LHCN-M2 (cell line): Measurements from ENCODE around the gene EXOC4. TPM values are rescaled to one million over a fixed set of nuclear protein-coding genes. Genes with fewer than 3 reads are reported as not detected.

ENCODE experiments used
- DNase-seq: peaks from one replicate; pipeline ENCODE4 v3.0.0-alpha.2; 2012; ENCODE audit warnings: low read depth
- total RNA-seq: library from RNA; depleted of rRNA; stranded (reverse); fragments of >200 nt; gene quantifications from 2 replicates; pipeline ENCODE4 v1.2.3, GENCODE V29; 2014

Gene EXOC4
- total RNA-seq, 1 experiment from 2014 or later, result 78.0 TPM

GRCh38 chr7:133931053-133931452 lies 678.2 kb downstream of the EXOC4 start:
- DNase-seq, result no peak

GRCh38 chr7:133932591-133932990 lies 679.7 kb downstream of the EXOC4 start:
- DNase-seq, result no peak

GRCh38 chr7:133934262-133934976 lies 681.5 kb downstream of the EXOC4 start:
- DNase-seq, result no peak

GRCh38 chr7:133934977-133935330 lies 682.1 kb downstream of the EXOC4 start:
- DNase-seq, result no peak

GRCh38 chr7:133936074-133936473 lies 683.2 kb downstream of the EXOC4 start:
- DNase-seq, result no peak

- DNase-seq, result no peak
Observed at GRCh38 chr7:133937786-133938185, 684.9 kb downstream of the EXOC4 start.

- no peak for DNase-seq
Observed at GRCh38 chr7:133940368-133940767, 687.5 kb downstream of the EXOC4 start.

- DNase-seq, result no peak
Observed at GRCh38 chr7:133941496-133941895, 688.6 kb downstream of the EXOC4 start.

GRCh38 chr7:133945497-133945896 lies 692.6 kb downstream of the EXOC4 start:
- DNase-seq, result no peak

GRCh38 chr7:133947458-133948254 lies 694.8 kb downstream of the EXOC4 start:
- DNase-seq, result no peak

GRCh38 chr7:133948588-133948987 lies 695.7 kb downstream of the EXOC4 start:
- no peak for DNase-seq

- DNase-seq, result no peak
Observed at GRCh38 chr7:133950855-133951254, 698.0 kb downstream of the EXOC4 start.

- DNase-seq, result no peak
Observed at GRCh38 chr7:133955208-133955607, 702.3 kb downstream of the EXOC4 start.

GRCh38 chr7:133957845-133958244 lies 705.0 kb downstream of the EXOC4 start:
- DNase-seq, result no peak

- no peak for DNase-seq
Observed at GRCh38 chr7:133958822-133959221, 705.9 kb downstream of the EXOC4 start.

GRCh38 chr7:133959505-133959904 lies 706.6 kb downstream of the EXOC4 start:
- DNase-seq, result no peak

- DNase-seq, result no peak
Observed at GRCh38 chr7:133961724-133962123, 708.8 kb downstream of the EXOC4 start.

GRCh38 chr7:133962646-133963045 lies 709.8 kb downstream of the EXOC4 start:
- DNase-seq, result no peak

- DNase-seq, result no peak
Observed at GRCh38 chr7:133963629-133964028, 710.8 kb downstream of the EXOC4 start.

GRCh38 chr7:133971625-133972024 lies 718.7 kb downstream of the EXOC4 start:
- DNase-seq, result no peak

GRCh38 chr7:133973710-133974109 lies 720.8 kb downstream of the EXOC4 start:
- DNase-seq, result no peak

- DNase-seq, result no peak
Observed at GRCh38 chr7:133975130-133975529, 722.3 kb downstream of the EXOC4 start.

- no peak for DNase-seq
Observed at GRCh38 chr7:133976140-133976539, 723.3 kb downstream of the EXOC4 start.
